Loucy (cell line): ENCODE data around the gene SLC2A4.

ENCODE experiments used
- CTCF ChIP-seq: fragments of 200-600 bp; sonication (generic); conservative IDR thresholded peaks from 2 replicates; pipeline ENCODE4 v1.5.1; 2014; ENCODE audit warnings: mild to moderate bottlenecking, antibody characterized with exemption, low read length
- EZH2phosphoT487 ChIP-seq: fragments of 200-600 bp; IDR thresholded peaks from 2 replicates; pipeline ENCODE4 v1.6.1; 2018; ENCODE audit warnings: antibody characterized with exemption, mild to moderate bottlenecking, moderate library complexity, borderline replicate concordance

GRCh38 chr17:7233701-7234082 is 47.8 kb upstream of the SLC2A4 start:
- TF ChIP-seq CTCF (no peak), EZH2phosphoT487 (no peak)
